Stimulated activated naive B cell treated with anti-CD40 and anti-IgM and Interleukin-4, amounts not matched to agents 10 μg/mL and 1 μg/mL and 100 μg/mL, for 72 hours (primary cell): Measurements from ENCODE around the gene PLA2G1B.

ENCODE experiments used
- ATAC-seq, 2 donors: fragments of 150-1000 bp; cut with Tn5 transposase; replicated peaks; 2 replicates each; pipeline ENCODE4 v1.10.0; 2021; ENCODE audit warnings: moderate library complexity in 1 of 2
- DNase-seq: peaks from one replicate; pipeline ENCODE4 v3.0.0; 2021
- H3K27ac Mint-ChIP-seq: one replicate; pipeline ENCODE4 v1.8.0; 2022; ENCODE audit warnings: mild to moderate bottlenecking, mixed read lengths
- H3K27me3 Mint-ChIP-seq, 2 donors: one replicate each; pipeline ENCODE4 v1.8.0; 2022; ENCODE audit warnings: mixed read lengths in 2 of 2
- H3K36me3 Mint-ChIP-seq, 2 donors: one replicate each; pipeline ENCODE4 v1.8.0; 2022; ENCODE audit warnings: mixed read lengths in 2 of 2, mild to moderate bottlenecking in 1 of 2
- H3K4me1 Mint-ChIP-seq, 2 donors: one replicate each; pipeline ENCODE4 v1.8.0; 2022; ENCODE audit warnings: mixed read lengths in 2 of 2, mild to moderate bottlenecking in 1 of 2
- H3K4me3 Mint-ChIP-seq, 2 donors: one replicate each; pipeline ENCODE4 v1.8.0; 2022; ENCODE audit warnings: mild to moderate bottlenecking in 2 of 2, mixed read lengths in 2 of 2, moderate library complexity in 1 of 2
- H3K9me3 Mint-ChIP-seq, 2 donors: one replicate each; pipeline ENCODE4 v1.8.0; 2022; ENCODE audit warnings: mixed read lengths in 2 of 2, mild to moderate bottlenecking in 1 of 2

PLA2G1B gene

DNA sequence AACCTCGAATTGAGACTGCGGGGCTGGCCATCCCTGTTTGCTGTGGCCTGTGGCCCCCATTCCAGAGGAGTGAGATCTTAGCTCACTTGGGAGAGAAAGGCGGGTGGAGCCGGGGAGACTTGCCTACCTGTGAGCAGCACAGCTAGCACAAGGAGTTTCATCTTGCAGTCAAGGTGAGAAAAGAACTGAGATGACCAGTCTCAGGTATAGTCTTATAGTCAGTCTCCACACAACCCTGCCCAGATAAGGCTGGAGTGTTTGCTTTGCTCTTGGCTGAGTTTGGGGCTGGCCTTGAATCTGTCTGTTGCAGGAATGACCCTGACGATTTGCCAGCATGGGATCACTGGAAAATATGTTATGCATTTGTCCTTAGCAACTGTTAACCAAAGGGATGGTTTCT is at the start of gene PLA2G1B:
Gene PLA2G1B, minus strand, starts transcription at position 187 of the 400 bp plus-strand sequence. Its CDS starts 26 bp downstream, at position 161.
- Mint-ChIP-seq H3K36me3 (no peaks in the 10 kb centered on the region), H3K4me1 (peaks cover 1 to 14% of the 10 kb centered on the region in 2 donors), H3K9me3 (no peaks in the 10 kb centered on the region), H3K27ac (peak within 1 kb of the TSS; percentile 9), H3K4me3 (no peak within 1 kb of the TSS), H3K27me3 (peaks cover 9 to 10% of the 10 kb centered on the region in 2 donors)
- ATAC-seq (no peak), DNase-seq (no peak)

DNA sequence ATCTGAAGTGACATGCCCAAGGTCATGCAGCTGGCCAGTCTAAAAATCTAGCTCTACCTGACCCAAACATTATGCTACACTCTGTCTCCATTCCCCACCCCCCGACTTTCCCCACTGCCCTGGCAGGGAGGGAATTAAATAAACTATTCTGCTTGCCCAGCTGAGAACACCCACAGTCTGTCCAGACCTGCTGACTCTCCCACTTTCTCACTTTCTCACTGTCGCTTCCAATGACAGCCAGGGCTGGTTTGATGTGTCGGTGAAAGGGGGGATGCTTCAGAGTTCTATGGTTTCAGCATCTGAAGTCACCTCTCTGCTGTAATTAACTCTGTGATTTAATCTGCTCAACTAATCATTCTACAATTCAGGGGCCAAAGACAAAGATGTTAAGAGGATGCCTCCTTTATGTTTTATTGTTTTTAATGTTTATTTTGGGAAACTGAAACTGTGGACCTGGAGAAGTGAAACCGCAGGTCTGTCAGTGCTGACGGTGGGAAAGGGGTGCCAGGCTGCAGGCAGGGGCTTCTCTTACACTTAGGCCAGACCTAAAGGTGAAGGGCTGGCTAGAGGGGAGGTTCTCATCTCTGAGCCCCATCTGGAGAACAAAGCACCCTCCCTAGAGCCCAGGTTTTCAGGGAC is 49.5 kb upstream of the PLA2G1B start:
- no peaks in the 10 kb centered on the region for H3K36me3 Mint-ChIP-seq
- no peak overlapping the region for H3K4me3 Mint-ChIP-seq
- no peak overlapping the region for H3K27ac Mint-ChIP-seq
- H3K9me3 Mint-ChIP-seq: no peaks in the 10 kb centered on the region
- H3K27me3 Mint-ChIP-seq: peaks cover 56 to 58% of the 10 kb centered on the region in 2 donors
- DNase-seq: no peak
- no peak for ATAC-seq
- H3K4me1 Mint-ChIP-seq: peaks cover 4 to 7% of the 10 kb centered on the region in 2 donors

DNA sequence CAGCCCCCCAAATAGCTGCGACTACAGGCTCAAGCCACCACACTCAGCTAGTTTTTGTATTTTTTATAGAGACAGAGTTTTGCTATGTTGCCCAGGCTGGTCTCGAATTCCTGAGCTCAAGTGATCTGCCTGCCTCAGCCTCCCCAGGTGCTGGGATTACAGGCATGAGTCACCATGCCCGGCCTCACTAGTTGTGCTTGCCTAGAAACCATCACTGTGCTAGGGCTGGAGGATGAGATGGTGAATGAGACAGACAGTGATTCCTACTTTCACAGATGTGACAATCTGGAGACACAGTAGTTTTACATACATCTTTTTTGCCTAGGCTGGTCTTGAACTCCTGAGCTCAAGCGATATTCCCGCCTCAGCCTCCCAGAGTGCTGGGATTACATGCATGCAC is 48.8 kb upstream of the PLA2G1B start:
- H3K4me1 Mint-ChIP-seq: peaks cover 4 to 7% of the 10 kb centered on the region in 2 donors
- H3K27ac Mint-ChIP-seq: no peak overlapping the region
- H3K27me3 Mint-ChIP-seq: peaks cover 57 to 58% of the 10 kb centered on the region in 2 donors
- no peaks in the 10 kb centered on the region for H3K9me3 Mint-ChIP-seq
- H3K4me3 Mint-ChIP-seq: no peak overlapping the region
- ATAC-seq: no peak
- DNase-seq: no peak
- no peaks in the 10 kb centered on the region for H3K36me3 Mint-ChIP-seq

DNA sequence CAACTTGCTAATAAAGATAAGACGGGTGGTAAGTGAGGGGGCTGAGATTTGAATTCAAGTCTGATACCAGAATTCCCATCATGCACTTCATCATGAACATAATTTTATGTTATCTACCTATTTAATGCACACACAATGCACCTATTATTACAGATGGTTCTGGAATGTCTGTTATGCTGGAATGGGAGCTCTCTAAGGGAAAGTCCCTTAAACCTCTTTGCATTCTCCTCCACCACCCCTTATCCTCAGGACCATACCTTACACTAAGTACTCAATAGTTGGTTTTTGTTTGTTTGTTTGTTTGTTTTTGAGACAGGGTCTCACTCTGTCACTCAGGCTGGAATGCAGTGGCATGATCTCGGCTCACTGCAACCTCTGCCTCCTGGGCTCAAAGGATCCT is 48.4 kb upstream of the PLA2G1B start:
- Mint-ChIP-seq H3K27me3 (peaks cover 58 to 59% of the 10 kb centered on the region in 2 donors), H3K9me3 (no peaks in the 10 kb centered on the region), H3K4me1 (peaks cover 4 to 7% of the 10 kb centered on the region in 2 donors), H3K36me3 (no peaks in the 10 kb centered on the region), H3K4me3 (no peak overlapping the region), H3K27ac (no peak overlapping the region)
- DNase-seq: no peak
- ATAC-seq: no peak

DNA sequence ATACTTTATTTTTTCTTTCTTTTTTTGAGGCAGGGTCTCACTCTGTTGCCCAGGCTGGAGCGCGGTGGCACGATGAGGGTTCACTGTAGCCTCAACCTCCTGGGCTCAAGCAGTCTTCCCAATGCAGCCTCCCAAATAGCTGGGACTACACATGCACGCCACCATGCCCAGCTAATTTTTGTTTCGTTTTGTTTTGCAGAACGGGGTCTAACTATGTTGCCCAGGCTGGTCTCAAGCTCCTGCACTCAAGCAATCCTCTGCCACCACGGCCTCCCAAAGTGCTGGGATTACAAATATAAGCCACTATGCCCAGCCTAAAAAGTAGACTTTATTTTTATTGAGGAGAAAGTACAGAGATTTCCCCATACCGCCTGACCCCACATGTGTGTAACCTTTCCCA is 46.1 kb upstream of the PLA2G1B start:
- H3K27me3 Mint-ChIP-seq: peaks cover 65 to 66% of the 10 kb centered on the region in 2 donors
- DNase-seq: no peak
- H3K4me1 Mint-ChIP-seq: peaks cover 16 to 19% of the 10 kb centered on the region in 2 donors

DNA sequence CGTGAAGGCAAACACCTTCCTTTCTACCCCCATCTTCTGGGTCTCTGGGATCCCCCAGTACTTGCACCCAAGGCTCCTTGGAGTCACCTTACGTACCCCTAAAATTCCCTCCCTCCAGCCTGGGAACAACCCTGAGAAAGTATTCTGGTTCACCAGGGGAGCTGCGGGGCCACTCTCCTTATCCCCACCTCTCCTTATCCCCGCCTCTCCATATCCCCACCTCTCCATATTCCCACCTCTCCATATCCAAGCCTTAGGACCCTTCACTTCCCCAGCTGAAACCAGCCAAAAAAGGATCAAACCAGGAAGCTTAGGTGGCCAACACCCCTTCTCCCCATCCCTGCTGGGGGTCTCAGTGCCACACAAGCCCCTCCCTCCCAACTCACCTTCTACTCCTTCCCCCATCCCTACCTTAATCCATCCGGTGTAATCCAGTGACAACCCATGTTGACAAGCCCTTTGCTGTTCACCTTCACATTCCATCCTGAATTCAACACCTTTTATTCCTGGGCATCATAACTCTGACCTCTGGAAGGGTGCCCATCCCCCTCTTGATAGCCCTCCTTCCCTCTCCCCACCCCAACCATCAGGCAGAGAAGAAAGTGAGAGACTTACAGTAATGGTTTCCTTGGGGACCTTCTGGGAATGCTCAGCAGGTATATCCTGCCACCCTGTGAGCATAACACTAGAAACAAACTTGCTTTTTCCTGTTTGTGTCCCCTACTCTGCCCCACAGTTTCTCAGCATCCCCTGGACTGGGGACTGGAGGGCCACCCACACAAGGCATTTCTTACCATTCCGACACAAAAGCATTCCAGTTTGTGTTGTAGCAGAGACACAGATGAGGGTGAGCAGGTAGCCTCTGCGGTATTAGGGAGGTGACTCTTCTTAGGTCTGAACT is 43.0 kb upstream of the PLA2G1B start:
- H3K27me3 Mint-ChIP-seq: peaks cover 72 to 83% of the 10 kb centered on the region in 2 donors

More for the DNA sequence above, 46.1 kb upstream of the PLA2G1B start:
- no peaks in the 10 kb centered on the region for H3K9me3 Mint-ChIP-seq
- ATAC-seq: no peak
- no peaks in the 10 kb centered on the region for H3K36me3 Mint-ChIP-seq
- H3K4me3 Mint-ChIP-seq: no peak overlapping the region
- H3K27ac Mint-ChIP-seq: no peak overlapping the region

DNA sequence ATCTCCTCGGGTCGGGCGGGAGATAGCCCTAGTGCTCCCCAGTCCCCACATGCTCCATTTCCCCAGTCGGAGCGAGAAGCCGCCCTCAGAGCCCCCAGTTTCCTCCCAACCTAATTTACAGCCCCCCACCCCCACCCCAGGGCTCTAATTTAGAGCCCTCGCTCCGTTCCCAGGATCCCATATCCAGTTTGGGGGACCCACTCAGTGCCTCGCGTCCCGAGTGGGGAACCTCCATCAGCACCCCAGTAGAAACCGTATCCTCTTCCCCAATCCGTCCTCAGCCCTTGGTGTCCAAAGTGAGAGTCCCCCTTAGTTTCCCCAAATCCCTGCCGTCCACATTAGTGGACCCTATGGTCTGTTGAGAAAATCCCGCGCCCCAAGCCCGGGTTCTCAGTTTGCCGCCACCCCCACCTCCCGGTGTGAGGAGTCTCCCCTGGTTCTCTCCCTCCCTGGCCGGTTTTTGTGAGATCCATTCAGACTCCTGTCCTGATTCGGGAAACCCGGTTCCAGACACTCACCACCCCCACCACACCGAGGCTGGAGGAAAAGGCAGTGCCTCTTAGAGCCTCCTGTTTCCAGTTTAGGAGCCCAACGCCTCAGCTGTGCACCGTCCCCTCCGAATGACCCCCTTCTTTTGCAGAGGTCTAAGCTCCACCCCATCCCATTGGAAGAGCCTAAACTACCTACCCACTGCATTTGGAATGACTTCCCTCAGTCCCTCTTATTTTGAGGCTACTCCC is 42.2 kb upstream of the PLA2G1B start:
- no peak for ATAC-seq
- Mint-ChIP-seq H3K27ac (no peak overlapping the region), H3K4me3 (peak overlapping the region; percentile 75 to 78), H3K36me3 (no peaks in the 10 kb centered on the region), H3K4me1 (peaks cover 11 to 12% of the 10 kb centered on the region in 2 donors), H3K9me3 (no peaks in the 10 kb centered on the region), H3K27me3 (peaks cover 68 to 83% of the 10 kb centered on the region in 2 donors)
- no peak for DNase-seq

More for the DNA sequence above, 43.0 kb upstream of the PLA2G1B start:
- DNase-seq (no peak), ATAC-seq (no peak)
- H3K9me3 Mint-ChIP-seq: no peaks in the 10 kb centered on the region
- peaks cover 11 to 12% of the 10 kb centered on the region in 2 donors for H3K4me1 Mint-ChIP-seq
- peak overlapping the region; percentile 75 to 78 for H3K4me3 Mint-ChIP-seq
- H3K27ac Mint-ChIP-seq: no peak overlapping the region
- H3K36me3 Mint-ChIP-seq: no peaks in the 10 kb centered on the region

DNA sequence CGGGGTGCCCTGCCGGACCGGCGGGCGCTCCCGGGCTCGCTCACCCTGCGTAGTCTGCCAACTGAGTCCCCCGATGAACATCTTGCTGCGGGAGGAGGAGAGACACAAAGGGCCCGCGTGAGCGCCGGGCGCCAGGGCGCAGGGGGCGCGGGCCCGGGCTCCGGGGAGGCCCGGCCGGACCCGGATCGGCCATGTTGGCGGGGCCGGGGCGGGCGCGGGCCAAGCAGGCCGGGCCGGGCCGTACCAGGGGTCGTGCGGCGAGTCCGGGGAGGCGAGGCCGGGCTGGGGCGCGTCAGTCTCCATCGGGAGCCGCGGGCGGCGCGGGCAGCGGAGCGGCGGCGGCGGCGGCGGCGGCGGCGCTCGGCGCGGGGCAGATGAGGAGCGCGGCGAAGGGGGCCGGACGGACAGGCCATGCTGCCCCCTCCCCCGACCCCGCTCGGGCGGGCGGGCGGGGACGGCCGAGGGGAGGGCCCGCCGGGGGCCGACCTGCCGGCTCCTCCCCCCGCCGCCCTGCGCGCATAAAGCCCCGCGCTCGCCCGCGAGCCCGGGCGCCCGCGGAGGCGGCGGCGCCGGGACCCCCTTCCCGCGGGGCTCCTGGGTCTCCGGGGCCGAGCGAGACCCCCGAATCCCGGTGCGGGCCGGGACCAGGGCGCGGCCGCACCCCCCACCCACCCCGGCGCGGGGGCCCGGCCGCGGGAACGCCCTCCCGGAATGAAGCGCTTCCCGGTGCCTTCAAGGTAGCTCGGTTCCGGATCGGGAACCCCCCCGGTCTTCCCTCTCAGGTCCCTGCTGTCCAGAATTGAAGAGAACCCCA is 41.4 kb upstream of the PLA2G1B start, which contains the start of gene MSI1:
Gene MSI1, minus strand, starts transcription at position 376 of the 814 bp plus-strand sequence. Its CDS starts 73 bp downstream, at position 303.
- Mint-ChIP-seq H3K27me3 (peaks cover 61 to 85% of the 10 kb centered on the region in 2 donors), H3K9me3 (no peaks in the 10 kb centered on the region), H3K4me1 (peaks cover 11 to 12% of the 10 kb centered on the region in 2 donors), H3K4me3 (peak within 1 kb of the TSS; percentile 75 to 78), H3K36me3 (no peaks in the 10 kb centered on the region), H3K27ac (no peak within 1 kb of the TSS)
- DNase-seq (no peak), ATAC-seq (peak in 1 of 2 donors; percentile 42)

DNA sequence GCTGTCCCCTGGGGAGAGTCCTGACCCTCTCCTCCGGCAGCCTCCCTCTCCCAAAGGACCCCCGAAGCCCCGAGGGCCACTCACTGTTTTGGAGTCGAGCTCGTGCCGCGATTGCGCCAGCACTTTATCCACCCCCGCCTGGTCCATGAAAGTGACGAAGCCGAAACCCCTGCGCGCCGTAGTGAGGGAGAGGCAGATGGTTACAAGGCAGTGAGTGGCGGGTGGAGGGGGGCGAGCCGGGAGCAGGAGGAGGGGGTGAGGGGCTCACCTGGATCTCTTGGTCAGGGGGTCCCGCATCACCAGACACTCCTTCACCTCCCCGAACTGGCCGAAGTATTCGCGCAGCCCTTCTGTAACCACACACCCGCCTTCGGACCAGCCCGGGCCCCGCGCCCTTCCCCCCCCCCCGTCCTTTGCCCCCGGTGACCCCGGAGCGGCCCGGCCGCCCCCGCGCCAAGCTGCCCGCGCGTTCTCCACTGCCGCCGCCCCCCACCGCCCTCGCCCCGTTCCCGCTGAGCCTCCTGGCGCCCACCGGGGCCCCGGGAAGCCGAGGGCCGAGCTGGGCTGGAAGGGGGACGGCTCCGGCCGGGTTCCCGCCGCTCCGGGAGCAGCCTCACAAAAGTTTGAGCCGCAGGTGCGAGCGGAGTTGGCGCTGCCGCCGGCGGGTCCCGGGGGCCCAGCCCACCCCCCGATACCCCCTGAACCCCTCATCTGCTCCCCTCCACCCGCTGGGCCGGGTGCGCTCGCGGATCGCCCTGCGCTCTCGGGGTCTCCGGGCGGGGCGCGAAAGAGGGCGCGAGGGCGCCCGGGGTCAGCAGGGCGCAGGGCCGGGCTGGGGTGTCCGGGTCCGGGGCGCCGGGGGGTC is 40.6 kb upstream of the PLA2G1B start:
- Mint-ChIP-seq H3K9me3 (no peaks in the 10 kb centered on the region), H3K36me3 (no peaks in the 10 kb centered on the region), H3K4me1 (peaks cover 11 to 12% of the 10 kb centered on the region in 2 donors), H3K4me3 (peak overlapping the region; percentile 56 to 57), H3K27me3 (peaks cover 64 to 87% of the 10 kb centered on the region in 2 donors), H3K27ac (no peak overlapping the region)
- no peak for DNase-seq
- ATAC-seq: peak in 1 of 2 donors; percentile 44

DNA sequence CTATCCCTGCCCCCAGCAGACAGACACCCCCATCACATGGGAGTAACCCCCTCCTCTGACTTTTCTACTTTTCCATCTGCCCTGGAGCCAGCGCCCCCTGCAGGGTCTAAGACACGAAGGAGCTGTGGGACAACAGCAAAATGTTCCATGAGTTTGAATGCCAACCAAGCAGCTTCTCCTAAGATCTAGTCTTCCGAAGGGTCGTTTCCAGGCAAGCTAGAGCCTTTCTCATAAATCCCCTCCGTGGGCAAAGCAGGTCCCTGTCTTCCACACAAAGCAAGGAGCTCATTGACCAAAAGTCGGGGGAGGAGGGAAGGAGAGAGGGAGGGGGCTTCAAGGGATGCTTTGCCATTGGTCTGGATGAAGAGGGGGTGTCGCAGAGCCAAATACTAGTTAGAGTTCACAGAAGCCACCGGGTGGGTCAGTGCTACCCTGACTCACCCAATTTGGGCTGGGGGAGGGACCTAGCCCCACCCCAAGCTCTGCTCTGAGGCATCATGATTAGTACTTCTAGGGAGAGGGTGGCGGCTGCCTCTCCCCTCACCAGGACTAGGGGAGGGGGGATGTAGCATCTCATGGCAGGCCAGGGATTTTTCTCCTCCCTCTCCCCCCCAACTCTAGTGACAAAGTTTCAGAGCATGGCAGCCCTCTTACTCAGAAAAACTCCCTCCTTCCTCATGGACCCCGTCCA is 39.8 kb upstream of the PLA2G1B start:
- H3K4me1 Mint-ChIP-seq: peaks cover 12% of the 10 kb centered on the region in 2 donors
- H3K27ac Mint-ChIP-seq: no peak overlapping the region
- no peaks in the 10 kb centered on the region for H3K9me3 Mint-ChIP-seq
- DNase-seq: no peak
- H3K36me3 Mint-ChIP-seq: no peaks in the 10 kb centered on the region
- H3K27me3 Mint-ChIP-seq: peaks cover 63 to 87% of the 10 kb centered on the region in 2 donors
- ATAC-seq: no peak
- peak overlapping the region; percentile 56 to 57 for H3K4me3 Mint-ChIP-seq

DNA sequence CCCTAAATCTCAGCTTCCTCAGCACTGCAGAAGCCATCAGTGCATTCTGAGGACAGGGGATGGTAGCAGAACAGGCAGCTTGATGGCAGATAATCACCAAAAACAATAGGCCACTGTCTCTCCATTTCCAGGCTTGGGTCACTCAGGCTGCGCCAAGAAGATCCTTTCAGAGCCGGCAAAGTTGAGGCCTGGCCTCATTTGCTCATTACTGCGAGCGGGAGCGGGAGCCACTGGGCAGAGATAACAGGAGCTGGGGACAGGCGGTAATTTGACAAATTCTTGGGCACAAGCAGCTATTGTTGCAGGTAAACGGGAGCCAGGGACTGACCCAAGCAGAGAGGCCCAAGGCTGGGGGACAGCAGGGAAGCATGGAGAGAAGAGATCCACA is 39.3 kb upstream of the PLA2G1B start:
- peaks cover 16 to 18% of the 10 kb centered on the region in 2 donors for H3K4me1 Mint-ChIP-seq
- no peaks in the 10 kb centered on the region for H3K36me3 Mint-ChIP-seq
- DNase-seq (no peak), ATAC-seq (no peak)
- H3K27ac Mint-ChIP-seq: no peak overlapping the region
- H3K4me3 Mint-ChIP-seq: no peak overlapping the region
- no peaks in the 10 kb centered on the region for H3K9me3 Mint-ChIP-seq
- peaks cover 66 to 87% of the 10 kb centered on the region in 2 donors for H3K27me3 Mint-ChIP-seq

DNA sequence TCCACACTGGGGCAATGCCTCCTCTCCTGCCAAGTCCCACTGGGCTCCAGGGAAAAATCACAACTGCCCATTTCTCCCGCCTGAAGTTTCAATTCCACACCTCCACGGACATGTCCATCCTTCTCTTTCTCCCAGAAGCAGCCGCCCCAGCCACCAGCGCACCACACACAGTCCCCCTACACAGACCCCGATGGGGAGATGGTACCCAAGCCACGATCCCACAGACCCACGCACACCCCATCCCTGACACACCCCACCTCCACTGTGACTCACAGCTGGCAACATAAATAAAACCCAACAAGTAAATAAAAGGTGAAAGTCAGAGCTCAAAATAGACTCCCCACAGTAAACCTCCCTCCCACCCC is 38.7 kb upstream of the PLA2G1B start:
- Mint-ChIP-seq H3K36me3 (no peaks in the 10 kb centered on the region), H3K27ac (no peak overlapping the region), H3K9me3 (no peaks in the 10 kb centered on the region), H3K4me1 (peaks cover 18 to 22% of the 10 kb centered on the region in 2 donors), H3K27me3 (peaks cover 65 to 87% of the 10 kb centered on the region in 2 donors), H3K4me3 (no peak overlapping the region)
- ATAC-seq (no peak), DNase-seq (no peak)
